ENCODE measurements around the gene VAT1L. TPM values are rescaled to one million over a fixed set of nuclear protein-coding genes. Genes with fewer than 3 reads are reported as not detected.

VAT1L gene
- total RNA-seq, 4 donors from 2014 or later = 0.53 to 2.5 (median 0.92) TPM

DNA sequence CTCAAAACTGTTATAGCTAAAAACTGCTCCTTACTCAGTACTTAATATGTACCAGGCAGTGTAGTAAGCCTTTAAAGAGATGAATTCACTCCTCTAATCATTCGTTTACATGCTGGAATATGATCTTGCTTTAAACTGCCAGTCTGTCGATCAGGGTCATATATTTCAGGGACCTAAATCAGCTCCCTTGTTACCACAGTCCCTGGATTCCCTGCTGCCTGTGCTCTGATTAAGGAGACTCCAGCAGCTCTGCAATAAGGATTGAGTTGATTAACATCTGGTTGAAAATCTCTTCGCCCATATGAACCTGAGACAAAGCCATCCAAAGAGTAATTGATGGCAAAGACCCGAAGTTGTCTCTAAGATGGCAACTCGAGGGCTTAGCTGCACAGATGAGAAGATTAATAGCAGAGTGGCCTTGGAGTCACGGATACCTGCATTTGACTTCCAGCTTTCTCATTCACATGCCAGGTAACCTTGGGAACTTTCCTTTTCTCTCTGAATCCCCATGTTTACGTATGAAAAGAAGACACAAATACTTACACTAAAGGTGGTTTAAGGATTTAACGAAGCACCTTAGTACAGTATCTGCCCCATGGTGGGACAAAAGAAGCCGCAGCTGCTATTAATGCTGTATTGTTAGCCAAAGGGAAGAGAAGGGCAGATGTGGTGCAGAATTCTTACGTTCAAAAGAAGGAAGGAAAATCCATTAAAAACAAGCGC is 68.2 kb downstream of the VAT1L start:
- Histone ChIP-seq H3K27ac (no peak overlapping the region), H3K4me3 (no peak overlapping the region), H3K36me3 (no peaks in the 10 kb centered on the region), H3K4me1 (no peaks in the 10 kb centered on the region), H3K9me3 (no peaks in the 10 kb centered on the region), H3K27me3 (no peaks in the 10 kb centered on the region)
- no peak for DNase-seq
- TF ChIP-seq, protein P1, sequence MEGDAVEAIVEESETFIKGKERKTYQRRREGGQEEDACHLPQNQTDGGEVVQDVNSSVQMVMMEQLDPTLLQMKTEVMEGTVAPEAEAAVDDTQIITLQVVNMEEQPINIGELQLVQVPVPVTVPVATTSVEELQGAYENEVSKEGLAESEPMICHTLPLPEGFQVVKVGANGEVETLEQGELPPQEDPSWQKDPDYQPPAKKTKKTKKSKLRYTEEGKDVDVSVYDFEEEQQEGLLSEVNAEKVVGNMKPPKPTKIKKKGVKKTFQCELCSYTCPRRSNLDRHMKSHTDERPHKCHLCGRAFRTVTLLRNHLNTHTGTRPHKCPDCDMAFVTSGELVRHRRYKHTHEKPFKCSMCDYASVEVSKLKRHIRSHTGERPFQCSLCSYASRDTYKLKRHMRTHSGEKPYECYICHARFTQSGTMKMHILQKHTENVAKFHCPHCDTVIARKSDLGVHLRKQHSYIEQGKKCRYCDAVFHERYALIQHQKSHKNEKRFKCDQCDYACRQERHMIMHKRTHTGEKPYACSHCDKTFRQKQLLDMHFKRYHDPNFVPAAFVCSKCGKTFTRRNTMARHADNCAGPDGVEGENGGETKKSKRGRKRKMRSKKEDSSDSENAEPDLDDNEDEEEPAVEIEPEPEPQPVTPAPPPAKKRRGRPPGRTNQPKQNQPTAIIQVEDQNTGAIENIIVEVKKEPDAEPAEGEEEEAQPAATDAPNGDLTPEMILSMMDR (IDR thresholded peaks at IDR 0.05) = no peak
- TF ChIP-seq POLR2A (IDR thresholded peaks at IDR 0.05) = no peak

DNA sequence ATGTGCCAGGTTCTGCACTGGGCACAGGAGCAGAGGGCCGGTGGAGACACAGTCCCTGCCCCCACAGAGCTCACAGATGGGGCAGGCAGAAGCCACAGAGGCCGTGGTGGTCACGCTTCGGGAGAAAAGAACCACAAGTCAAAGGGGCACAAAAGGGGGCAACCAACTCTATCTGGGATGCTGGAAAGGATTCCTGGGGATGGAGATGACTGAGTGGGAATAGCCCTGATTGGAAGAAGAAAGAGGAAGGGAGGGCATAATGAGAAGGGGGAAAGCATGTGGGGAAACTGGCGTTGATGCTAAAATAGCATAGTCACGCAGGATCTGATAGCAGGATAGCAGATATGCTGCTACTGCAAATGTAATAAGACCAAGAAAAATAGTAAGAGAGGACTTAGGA is 69.7 kb downstream of the VAT1L start:
- H3K27me3 ChIP-seq = no peaks in the 10 kb centered on the region
- no peaks in the 10 kb centered on the region for H3K4me1 ChIP-seq
- DNase-seq = no peak
- H3K9me3 ChIP-seq = no peaks in the 10 kb centered on the region
- TF ChIP-seq, protein P1 (IDR thresholded peaks at IDR 0.05) = no peak
- TF ChIP-seq POLR2A (IDR thresholded peaks at IDR 0.05) = no peak
- H3K4me3 ChIP-seq = no peak overlapping the region
- no peak overlapping the region for H3K27ac ChIP-seq
- no peaks in the 10 kb centered on the region for H3K36me3 ChIP-seq

DNA sequence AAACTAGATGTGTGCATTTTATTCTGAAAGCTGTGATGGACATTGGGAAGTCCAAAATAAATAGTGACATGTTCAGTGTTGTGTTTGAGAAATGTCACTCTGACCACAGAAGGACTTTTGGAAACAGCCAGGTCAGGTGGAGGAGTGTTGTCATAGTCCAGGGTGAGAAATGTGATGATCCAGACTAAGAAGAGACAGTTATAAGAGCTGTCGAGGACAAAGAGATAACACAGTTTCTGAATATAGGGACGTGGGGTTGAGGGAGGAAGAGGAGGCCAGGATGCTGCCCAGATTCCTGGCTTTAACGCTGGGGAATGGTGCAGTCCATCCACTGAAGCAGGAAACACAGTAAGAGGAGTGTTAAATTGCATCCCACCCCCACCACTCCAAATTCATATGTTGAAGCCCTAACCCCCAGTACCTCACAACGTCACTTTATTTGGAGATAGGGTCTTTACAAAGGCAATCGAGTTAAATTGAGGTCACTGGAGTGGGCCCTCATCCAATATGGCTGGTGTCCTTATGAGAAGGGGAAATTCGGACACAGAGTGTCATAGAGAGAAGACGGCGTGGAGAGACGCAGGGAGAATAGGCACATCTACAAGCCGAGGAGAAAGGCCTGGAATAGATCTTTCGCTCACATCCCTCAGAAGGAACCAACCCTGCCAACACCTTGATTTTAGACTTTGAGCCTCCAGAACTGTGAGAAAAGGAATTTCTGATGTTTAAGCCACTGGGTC is 71.3 kb downstream of the VAT1L start:
- H3K4me1 ChIP-seq = no peaks in the 10 kb centered on the region
- H3K4me3 ChIP-seq = no peak overlapping the region
- no peaks in the 10 kb centered on the region for H3K9me3 ChIP-seq
- no peak for TF ChIP-seq POLR2A (IDR thresholded peaks at IDR 0.05)
- TF ChIP-seq, protein P1 (IDR thresholded peaks at IDR 0.05) = no peak
- no peak overlapping the region for H3K27ac ChIP-seq
- no peaks in the 10 kb centered on the region for H3K27me3 ChIP-seq
- no peak for DNase-seq
- H3K36me3 ChIP-seq = no peaks in the 10 kb centered on the region

DNA sequence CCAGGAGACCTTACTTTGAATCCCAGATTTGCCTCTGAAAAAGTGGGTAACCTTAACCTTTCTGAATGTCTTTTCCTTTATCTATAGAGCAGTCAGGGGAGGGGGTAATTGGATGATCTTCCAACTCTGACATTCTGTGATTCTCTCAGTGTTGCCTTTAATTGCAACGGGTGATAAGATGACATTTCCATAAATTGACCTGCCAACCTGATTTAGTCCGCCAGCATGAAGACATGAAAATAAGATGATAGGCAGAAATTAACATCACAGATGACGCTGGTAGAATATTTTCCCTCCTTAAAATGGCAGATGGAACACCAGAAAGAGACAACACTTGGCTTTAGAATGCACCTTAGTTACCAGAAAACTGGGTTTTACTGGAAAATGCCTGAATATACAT is 72.6 kb downstream of the VAT1L start:
- TF ChIP-seq POLR2A (IDR thresholded peaks at IDR 0.05) = no peak
- TF ChIP-seq, protein P1 (IDR thresholded peaks at IDR 0.05) = no peak
- no peaks in the 10 kb centered on the region for H3K4me1 ChIP-seq
- no peak overlapping the region for H3K27ac ChIP-seq
- DNase-seq = no peak
- H3K9me3 ChIP-seq = no peaks in the 10 kb centered on the region
- no peaks in the 10 kb centered on the region for H3K27me3 ChIP-seq
- H3K36me3 ChIP-seq = no peaks in the 10 kb centered on the region
- H3K4me3 ChIP-seq = no peak overlapping the region

GRCh38 chr16:77863250-77863649 is 74.9 kb downstream of the VAT1L start:
- TF ChIP-seq, protein P1 (IDR thresholded peaks at IDR 0.05) = no peak
- no peak for TF ChIP-seq POLR2A (IDR thresholded peaks at IDR 0.05)
- DNase-seq = no peak
- no peaks in the 10 kb centered on the region for H3K36me3 ChIP-seq
- no peak overlapping the region for H3K4me3 ChIP-seq
- no peaks in the 10 kb centered on the region for H3K9me3 ChIP-seq
- no peaks in the 10 kb centered on the region for H3K4me1 ChIP-seq
- no peaks in the 10 kb centered on the region for H3K27me3 ChIP-seq
- no peak overlapping the region for H3K27ac ChIP-seq

Measured in Peyer's patch (tissue), 4 donors.